Esophagus squamous epithelium (tissue), 4 donors: ENCODE measurements around the gene CBX4.

Source experiments
- CTCF ChIP-seq, 6 experiments: fragments of 450-650 bp in 4 of 6; fragments of 200-600 bp in 2 of 6; sonication (generic) in 2 of 6; IDR thresholded peaks; one replicate each; pipeline ENCODE4 v1.5.1; 2016 to 2019; ENCODE audit warnings: antibody characterized with exemption in 6 of 6, mild to moderate bottlenecking in 4 of 6, moderate library complexity in 4 of 6
- POLR2A ChIP-seq, 4 donors: fragments of 450-650 bp; IDR thresholded peaks; one replicate each; pipeline ENCODE4 v1.6.1; 2017; ENCODE audit warnings: antibody characterized with exemption in 4 of 4, mild to moderate bottlenecking in 4 of 4, moderate library complexity in 3 of 4

- TF ChIP-seq CTCF (IDR thresholded peaks at IDR 0.05) (no peak), POLR2A (IDR thresholded peaks at IDR 0.05) (no peak)
Observed at GRCh38 chr17:79829457-79829856, 9.8 kb downstream of the CBX4 start.
